Choroid plexus epithelial cell (primary cell): Measurements from ENCODE around the gene METTL16.

ENCODE experiments used
- DNase-seq: peaks from one replicate; pipeline ENCODE4 v3.0.0-alpha.2; 2010; ENCODE audit warnings: low read depth
- H3K4me3 ChIP-seq: 2 replicates; pipeline ENCODE4 v1.5.1; 2011; ENCODE audit warnings: low read depth, mild to moderate bottlenecking, control low read depth, low read length, moderate library complexity
- TF ChIP-seq, protein P1 (sequence below): conservative IDR thresholded peaks from 2 replicates; pipeline ENCODE4 v1.5.1; 2011; ENCODE audit warnings: low read depth, mild to moderate bottlenecking, control low read depth, inconsistent platforms, low read length, moderate library complexity

Gene METTL16

DNA sequence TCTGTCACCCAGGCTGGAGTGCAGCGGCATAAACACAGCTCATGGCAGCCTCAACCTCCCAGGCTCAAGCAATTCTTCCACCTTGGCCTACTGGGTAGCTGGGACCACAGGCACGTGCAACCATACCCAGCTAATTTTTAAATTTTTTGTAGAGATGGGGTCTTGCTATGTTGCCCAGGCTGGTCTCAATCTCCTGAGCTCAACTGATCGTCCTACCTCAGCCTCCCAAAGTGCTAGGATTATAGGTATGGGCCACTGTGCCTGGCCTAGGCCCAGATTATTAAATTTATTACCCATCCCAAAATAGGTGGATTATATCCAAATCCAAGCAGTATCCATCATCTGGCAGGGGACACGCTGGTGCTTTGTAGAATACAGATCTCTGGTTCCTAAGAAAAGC is 53.8 kb downstream of the METTL16 start:
- DNase-seq = no peak
- H3K4me3 ChIP-seq = no peak overlapping the region
- TF ChIP-seq, protein P1, sequence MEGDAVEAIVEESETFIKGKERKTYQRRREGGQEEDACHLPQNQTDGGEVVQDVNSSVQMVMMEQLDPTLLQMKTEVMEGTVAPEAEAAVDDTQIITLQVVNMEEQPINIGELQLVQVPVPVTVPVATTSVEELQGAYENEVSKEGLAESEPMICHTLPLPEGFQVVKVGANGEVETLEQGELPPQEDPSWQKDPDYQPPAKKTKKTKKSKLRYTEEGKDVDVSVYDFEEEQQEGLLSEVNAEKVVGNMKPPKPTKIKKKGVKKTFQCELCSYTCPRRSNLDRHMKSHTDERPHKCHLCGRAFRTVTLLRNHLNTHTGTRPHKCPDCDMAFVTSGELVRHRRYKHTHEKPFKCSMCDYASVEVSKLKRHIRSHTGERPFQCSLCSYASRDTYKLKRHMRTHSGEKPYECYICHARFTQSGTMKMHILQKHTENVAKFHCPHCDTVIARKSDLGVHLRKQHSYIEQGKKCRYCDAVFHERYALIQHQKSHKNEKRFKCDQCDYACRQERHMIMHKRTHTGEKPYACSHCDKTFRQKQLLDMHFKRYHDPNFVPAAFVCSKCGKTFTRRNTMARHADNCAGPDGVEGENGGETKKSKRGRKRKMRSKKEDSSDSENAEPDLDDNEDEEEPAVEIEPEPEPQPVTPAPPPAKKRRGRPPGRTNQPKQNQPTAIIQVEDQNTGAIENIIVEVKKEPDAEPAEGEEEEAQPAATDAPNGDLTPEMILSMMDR = no peak

- DNase-seq = no peak
- no peak overlapping the region for H3K4me3 ChIP-seq
- TF ChIP-seq, protein P1 = no peak
These were observed 55.2 kb downstream of the METTL16 start for GRCh38 chr17:2456475-2456874.

DNA sequence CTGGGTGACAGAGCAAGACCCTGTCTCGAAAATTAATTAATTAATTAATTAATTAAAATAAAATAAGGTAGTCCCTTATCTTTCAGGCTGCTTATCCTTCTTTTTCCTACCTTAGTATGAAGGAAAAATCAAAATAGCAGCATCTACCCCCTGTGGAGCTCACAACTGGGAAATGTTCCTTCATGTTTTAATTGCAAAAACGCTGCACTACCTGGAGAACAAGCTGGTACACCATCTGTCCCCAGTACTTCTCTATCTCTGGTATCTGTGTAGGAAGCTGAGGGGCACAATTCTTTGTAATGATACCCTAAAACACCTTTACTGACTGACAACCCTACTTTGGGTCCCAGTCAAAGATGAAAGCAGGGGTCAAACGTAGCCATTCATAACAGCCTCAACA is 55.7 kb downstream of the METTL16 start:
- DNase-seq = no peak
- TF ChIP-seq, protein P1 = no peak
- no peak overlapping the region for H3K4me3 ChIP-seq

- no peak for DNase-seq
- H3K4me3 ChIP-seq = no peak overlapping the region
- TF ChIP-seq, protein P1 = no peak
These were observed 57.8 kb downstream of the METTL16 start for GRCh38 chr17:2453866-2454265.

- TF ChIP-seq, protein P1 = no peak
- DNase-seq = no peak
These were observed 58.4 kb downstream of the METTL16 start for GRCh38 chr17:2453325-2453724.

GRCh38 chr17:2452216-2452750 is 59.4 kb downstream of the METTL16 start:
- DNase-seq = no peak
- TF ChIP-seq, protein P1 = no peak
- no peak overlapping the region for H3K4me3 ChIP-seq

More at GRCh38 chr17:2453325-2453724, 58.4 kb downstream of the METTL16 start:
- no peak overlapping the region for H3K4me3 ChIP-seq

- no peak for DNase-seq
- TF ChIP-seq, protein P1 = no peak
- no peak overlapping the region for H3K4me3 ChIP-seq
These were observed 61.6 kb downstream of the METTL16 start for GRCh38 chr17:2450016-2450650.
